Measurements from ENCODE around the gene FLAD1. TPM values are rescaled to one million over a fixed set of nuclear protein-coding genes. Genes with fewer than 3 reads are reported as not detected.

The FLAD1 gene
- total RNA-seq, 1 donor from 2014 or later: 31.2 TPM

GRCh38 chr1:155039308-155039669, 56.1 kb downstream of the FLAD1 start:
- no peak for TF ChIP-seq CTCF (IDR thresholded peaks at IDR 0.05)
- H3K27me3 ChIP-seq: no peaks in the 10 kb centered on the region
- H3K4me1 ChIP-seq: no peaks in the 10 kb centered on the region
- no peak for DNase-seq (ENCODE audit: low spot score in 2 of 2)
- no peak overlapping the region for H3K4me3 ChIP-seq
- no peaks in the 10 kb centered on the region for H3K9me3 ChIP-seq
- intact Hi-C loops (cut with DNase I): no loop called here
- no peaks in the 10 kb centered on the region for H3K36me3 ChIP-seq
- no peak overlapping the region for H3K27ac ChIP-seq

- no peaks in the 10 kb centered on the region for H3K27me3 ChIP-seq
- intact Hi-C loops (cut with DNase I): no loop called here
- DNase-seq (ENCODE audit: low spot score in 2 of 2): no peak
- H3K4me3 ChIP-seq: no peak overlapping the region
- no peaks in the 10 kb centered on the region for H3K9me3 ChIP-seq
- TF ChIP-seq CTCF (IDR thresholded peaks at IDR 0.05): no peak
- no peaks in the 10 kb centered on the region for H3K4me1 ChIP-seq
- no peaks in the 10 kb centered on the region for H3K36me3 ChIP-seq
- no peak overlapping the region for H3K27ac ChIP-seq
Observed at GRCh38 chr1:155040358-155041093, 57.4 kb downstream of the FLAD1 start.

Other genes with a start within 250 kb of the FLAD1 start
- gene KCNN3, start 113.1 kb upstream of the FLAD1 start, total RNA-seq: 24.6 TPM
- 9.6 TPM for gene PMVK, start 46.6 kb upstream of the FLAD1 start, total RNA-seq
- gene PBXIP1, start 27.2 kb upstream of the FLAD1 start, total RNA-seq: 70.0 TPM
- gene PYGO2, start 21.6 kb upstream of the FLAD1 start, total RNA-seq: 48.7 TPM
- 211 TPM for gene SHC1, start 12.6 kb upstream of the FLAD1 start, total RNA-seq
- 40.4 TPM for gene CKS1B, start 8.7 kb upstream of the FLAD1 start, total RNA-seq
- not detected for gene LENEP, start 10.2 kb downstream of the FLAD1 start, total RNA-seq
- gene ZBTB7B, start 19.5 kb downstream of the FLAD1 start, total RNA-seq: 83.1 TPM
- gene DCST2, start 50.4 kb downstream of the FLAD1 start, total RNA-seq: 0.64 TPM
- not detected for gene DCST1, start 50.5 kb downstream of the FLAD1 start, total RNA-seq
- 610 TPM for gene ADAM15, start 68.0 kb downstream of the FLAD1 start, total RNA-seq
- gene EFNA4, start 80.4 kb downstream of the FLAD1 start, total RNA-seq: 11.2 TPM
- gene EFNA3, start 95.5 kb downstream of the FLAD1 start, total RNA-seq: 1.5 TPM
- gene EFNA1, start 144.5 kb downstream of the FLAD1 start, total RNA-seq: 66.7 TPM
- 9.4 TPM for gene SLC50A1, start 152.5 kb downstream of the FLAD1 start, total RNA-seq
- 78.2 TPM for gene DPM3, start 157.2 kb downstream of the FLAD1 start, total RNA-seq
- gene KRTCAP2, start 190.0 kb downstream of the FLAD1 start, total RNA-seq: 146 TPM
- not detected for gene TRIM46, start 190.5 kb downstream of the FLAD1 start, total RNA-seq
- gene THBS3, start 224.6 kb downstream of the FLAD1 start, total RNA-seq: 40.3 TPM
- gene MTX1, start 225.4 kb downstream of the FLAD1 start, total RNA-seq: 23.9 TPM